KMS-11 (cell line): ENCODE measurements around the gene ZMYM4.
"Not testable (repeated sequence)": the region's sequence is repeated elsewhere in the genome, so short reads cannot be mapped to it uniquely, and the experiment has no call there.

Experiments
- H2AFZ ChIP-seq: fragments of 200-600 bp; sonication (generic); 2 replicates; pipeline ENCODE4 v1.6.1; 2016; ENCODE audit warnings: antibody characterized with exemption, mixed run types, low read depth
- H3K27ac ChIP-seq: fragments of 200-600 bp; sonication (generic); 2 replicates; pipeline ENCODE4 v1.6.1; 2016; ENCODE audit warnings: mild to moderate bottlenecking, mixed run types
- H3K27me3 ChIP-seq: fragments of 200-600 bp; sonication (generic); 2 replicates; pipeline ENCODE4 v1.6.1; 2017; ENCODE audit warnings: mild to moderate bottlenecking, low read depth, mixed run types, moderate library complexity; ENCODE audit not compliant: insufficient read depth
- H3K36me3 ChIP-seq: fragments of 200-600 bp; sonication (generic); 2 replicates; pipeline ENCODE4 v1.6.1; 2017; ENCODE audit warnings: mild to moderate bottlenecking, mixed run types; ENCODE audit not compliant: insufficient read depth
- H3K4me1 ChIP-seq: fragments of 200-600 bp; sonication (generic); 2 replicates; pipeline ENCODE4 v1.6.1; 2016; ENCODE audit warnings: mild to moderate bottlenecking, low read depth, mixed run types; ENCODE audit not compliant: poor library complexity, severe bottlenecking
- H3K4me2 ChIP-seq: fragments of 200-600 bp; sonication (generic); 2 replicates; pipeline ENCODE4 v1.7.0; 2016; ENCODE audit warnings: mild to moderate bottlenecking, mixed run types
- H3K4me3 ChIP-seq: fragments of 200-600 bp; sonication (generic); IDR thresholded peaks from 2 replicates; pipeline ENCODE4 v1.6.1; 2017; ENCODE audit warnings: low read depth, low read length, mixed read lengths; ENCODE audit not compliant: insufficient read depth
- H3K79me2 ChIP-seq: fragments of 200-600 bp; sonication (generic); 2 replicates; pipeline ENCODE4 v1.6.1; 2016; ENCODE audit warnings: low read depth, mixed run types; ENCODE audit not compliant: insufficient read depth
- H3K9ac ChIP-seq: fragments of 200-600 bp; sonication (generic); 2 replicates; pipeline ENCODE4 v1.6.1; 2016; ENCODE audit warnings: mild to moderate bottlenecking, mixed run types
- H4K20me1 ChIP-seq: fragments of 200-600 bp; sonication (generic); 2 replicates; pipeline ENCODE4 v1.6.1; 2016; ENCODE audit warnings: mild to moderate bottlenecking, mixed run types; ENCODE audit not compliant: insufficient read depth
- TF ChIP-seq, protein P1 (sequence below): fragments of 200-600 bp; sonication (generic); conservative IDR thresholded peaks from 2 replicates; pipeline ENCODE4 v1.6.1; 2017; ENCODE audit warnings: low read depth, mild to moderate bottlenecking, antibody characterized with exemption, low read length, moderate library complexity, mixed read lengths

Gene ZMYM4

DNA sequence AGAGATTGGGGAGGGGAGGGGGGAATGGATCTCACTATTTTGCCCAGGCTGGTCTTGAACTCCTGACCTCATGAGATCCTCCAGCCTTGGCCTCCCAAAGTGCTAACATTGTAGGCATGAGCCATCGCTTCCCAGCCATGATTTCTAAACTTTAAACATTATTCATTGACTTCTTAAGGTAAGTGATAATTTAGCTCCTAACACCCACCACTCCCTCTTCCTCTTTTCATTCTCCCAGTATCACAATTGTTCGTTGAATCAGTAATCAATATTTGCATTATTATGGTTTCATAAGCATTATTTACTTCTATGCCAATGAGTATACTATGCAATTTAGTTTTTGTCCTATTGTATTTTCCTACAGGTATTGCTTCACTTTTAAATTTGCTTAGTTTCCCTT, 42.0 kb upstream of the ZMYM4 start:
- Histone ChIP-seq H3K9ac (no peak overlapping the region), H2AFZ (no peak overlapping the region), H3K4me2 (no peak overlapping the region), H3K36me3 (no peaks in the 10 kb centered on the region), H4K20me1 (no peaks in the 10 kb centered on the region), H3K4me3 (no peak overlapping the region), H3K27ac (no peak overlapping the region), H3K27me3 (no peaks in the 10 kb centered on the region), H3K79me2 (no peaks in the 10 kb centered on the region), H3K4me1 (no peaks in the 10 kb centered on the region)
- TF ChIP-seq, protein P1, sequence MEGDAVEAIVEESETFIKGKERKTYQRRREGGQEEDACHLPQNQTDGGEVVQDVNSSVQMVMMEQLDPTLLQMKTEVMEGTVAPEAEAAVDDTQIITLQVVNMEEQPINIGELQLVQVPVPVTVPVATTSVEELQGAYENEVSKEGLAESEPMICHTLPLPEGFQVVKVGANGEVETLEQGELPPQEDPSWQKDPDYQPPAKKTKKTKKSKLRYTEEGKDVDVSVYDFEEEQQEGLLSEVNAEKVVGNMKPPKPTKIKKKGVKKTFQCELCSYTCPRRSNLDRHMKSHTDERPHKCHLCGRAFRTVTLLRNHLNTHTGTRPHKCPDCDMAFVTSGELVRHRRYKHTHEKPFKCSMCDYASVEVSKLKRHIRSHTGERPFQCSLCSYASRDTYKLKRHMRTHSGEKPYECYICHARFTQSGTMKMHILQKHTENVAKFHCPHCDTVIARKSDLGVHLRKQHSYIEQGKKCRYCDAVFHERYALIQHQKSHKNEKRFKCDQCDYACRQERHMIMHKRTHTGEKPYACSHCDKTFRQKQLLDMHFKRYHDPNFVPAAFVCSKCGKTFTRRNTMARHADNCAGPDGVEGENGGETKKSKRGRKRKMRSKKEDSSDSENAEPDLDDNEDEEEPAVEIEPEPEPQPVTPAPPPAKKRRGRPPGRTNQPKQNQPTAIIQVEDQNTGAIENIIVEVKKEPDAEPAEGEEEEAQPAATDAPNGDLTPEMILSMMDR, result no peak

DNA sequence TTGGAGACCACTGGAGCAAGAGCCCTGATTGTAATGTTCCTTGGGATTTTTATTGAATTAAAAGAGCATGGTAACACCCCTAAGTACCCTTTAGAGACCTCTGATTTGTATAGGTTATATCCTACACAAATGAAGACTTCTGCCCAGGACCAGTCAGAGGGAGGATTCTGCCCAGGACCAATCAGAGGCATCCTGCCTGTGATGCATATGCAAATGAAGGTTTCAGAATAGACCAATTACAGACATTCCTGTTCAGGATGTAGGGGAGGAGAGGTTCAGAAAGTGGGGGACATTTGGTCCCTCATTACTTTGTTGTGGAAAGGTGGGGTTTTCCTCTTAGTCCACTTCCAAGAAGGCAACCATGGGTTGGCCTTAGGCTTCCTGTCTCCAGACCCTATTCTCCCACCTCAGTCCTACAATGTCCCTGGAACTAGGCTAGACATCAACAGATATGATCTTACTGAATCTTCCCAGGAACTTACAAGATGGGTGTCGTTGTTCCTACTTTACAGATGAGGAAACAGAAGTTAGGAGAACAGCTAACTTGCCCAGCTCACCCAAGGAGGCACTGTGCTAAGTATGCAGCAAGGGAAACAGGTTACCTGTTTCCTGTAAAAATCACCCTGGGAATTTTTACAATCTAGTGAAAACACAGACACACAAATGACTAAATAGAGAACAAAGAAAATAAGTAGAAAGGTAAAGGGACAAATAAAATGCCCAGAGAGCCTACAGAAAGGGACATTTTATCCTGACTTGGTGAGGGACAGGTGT, 38.7 kb upstream of the ZMYM4 start:
- no peaks in the 10 kb centered on the region for H3K36me3 ChIP-seq
- no peaks in the 10 kb centered on the region for H3K27me3 ChIP-seq
- no peaks in the 10 kb centered on the region for H4K20me1 ChIP-seq
- H3K27ac ChIP-seq, result no peak overlapping the region
- no peak overlapping the region for H3K4me3 ChIP-seq
- H3K9ac ChIP-seq, result no peak overlapping the region
- no peak overlapping the region for H3K4me2 ChIP-seq
- no peaks in the 10 kb centered on the region for H3K79me2 ChIP-seq
- H3K4me1 ChIP-seq, result no peaks in the 10 kb centered on the region
- no peak overlapping the region for H2AFZ ChIP-seq
- TF ChIP-seq, protein P1, result no peak

DNA sequence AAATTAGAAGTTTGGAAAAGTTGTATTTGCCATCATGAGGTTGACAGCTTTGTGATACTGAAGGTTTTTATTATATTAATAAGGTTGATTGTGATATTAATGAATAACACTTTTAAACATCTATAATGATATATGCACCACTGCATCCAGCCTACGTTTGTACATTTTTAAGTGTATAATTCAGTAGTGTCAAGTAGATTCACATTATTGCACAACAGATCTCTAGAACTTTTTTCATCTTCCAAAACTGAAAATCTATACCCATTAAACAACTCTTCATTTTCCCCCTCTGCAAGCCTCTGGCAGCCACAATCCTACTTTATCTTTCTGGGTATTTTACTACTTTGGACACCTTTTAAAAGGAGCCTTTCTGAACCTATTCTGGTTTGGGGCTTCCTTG, 37.2 kb upstream of the ZMYM4 start:
- Histone ChIP-seq H3K4me2 (no peak overlapping the region), H3K27me3 (no peaks in the 10 kb centered on the region), H4K20me1 (no peaks in the 10 kb centered on the region), H2AFZ (no peak overlapping the region), H3K9ac (no peak overlapping the region), H3K4me1 (no peaks in the 10 kb centered on the region), H3K27ac (no peak overlapping the region), H3K36me3 (no peaks in the 10 kb centered on the region), H3K79me2 (no peaks in the 10 kb centered on the region), H3K4me3 (no peak overlapping the region)
- TF ChIP-seq, protein P1, result no peak

DNA sequence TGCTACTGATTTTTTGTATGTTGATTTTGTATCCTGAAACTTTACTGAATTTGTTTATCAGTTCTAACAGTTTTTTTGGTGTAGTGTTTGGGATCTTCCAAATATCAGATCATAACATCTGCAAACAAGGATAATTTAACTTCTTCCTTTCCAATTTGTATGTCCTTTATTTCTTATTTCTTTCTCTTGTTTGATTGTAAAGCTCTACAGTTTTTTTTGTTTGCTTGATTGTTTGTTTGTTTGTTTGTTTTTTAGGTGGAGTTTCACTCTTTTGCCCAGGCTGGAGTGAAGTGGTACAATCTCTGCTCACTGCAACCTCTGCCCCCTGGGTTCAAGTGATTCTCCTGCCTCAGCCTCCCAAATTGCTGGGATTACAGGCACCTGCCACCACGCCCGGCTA, 31.7 kb upstream of the ZMYM4 start:
- not testable (repeated sequence) for H3K4me3 ChIP-seq, H3K36me3 ChIP-seq, H3K4me1 ChIP-seq, H4K20me1 ChIP-seq, H3K79me2 ChIP-seq, H2AFZ ChIP-seq, H3K27ac ChIP-seq, H3K27me3 ChIP-seq, H3K4me2 ChIP-seq, H3K9ac ChIP-seq

DNA sequence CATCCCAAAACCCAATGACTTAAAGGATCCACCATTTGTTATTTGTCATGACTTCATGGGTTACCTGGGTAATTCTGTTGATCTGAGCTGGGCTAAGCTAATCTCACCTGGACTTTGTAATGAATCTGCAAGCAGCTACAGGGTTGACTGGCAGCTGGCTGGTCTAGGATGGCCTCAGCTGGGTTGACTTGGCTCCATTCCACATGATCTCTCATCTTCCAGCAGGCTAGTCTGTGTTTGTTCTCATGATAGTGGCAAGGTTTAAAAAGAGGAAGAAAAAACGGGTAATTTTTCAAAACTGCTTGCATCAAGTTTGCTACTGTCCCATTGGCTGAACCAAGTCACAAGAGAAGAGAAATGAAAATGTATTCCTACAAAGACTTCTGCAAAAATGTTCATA, 24.8 kb upstream of the ZMYM4 start:
- Histone ChIP-seq H3K27ac (no peak overlapping the region), H2AFZ (no peak overlapping the region), H3K9ac (no peak overlapping the region), H3K4me2 (no peak overlapping the region), H3K4me1 (no peaks in the 10 kb centered on the region), H3K27me3 (no peaks in the 10 kb centered on the region), H4K20me1 (no peaks in the 10 kb centered on the region), H3K36me3 (no peaks in the 10 kb centered on the region), H3K79me2 (no peaks in the 10 kb centered on the region), H3K4me3 (no peak overlapping the region)
- TF ChIP-seq, protein P1, result no peak
